ENCODE measurements around the gene ANGEL1. TPM values are rescaled to one million over a fixed set of nuclear protein-coding genes. Genes with fewer than 3 reads are reported as not detected.

Gene ANGEL1
- total RNA-seq = 8.0 and 8.1 TPM in 2 replicates

GRCh38 chr14:76812422-76813383, at the start of gene ANGEL1:
Gene ANGEL1 (minus strand): TSS chr14:76812882. CDS start chr14:76812827, 55 bp downstream.

GRCh38 chr14:76826122-76826521, 13.4 kb upstream of the ANGEL1 start, which contains the start of gene LRRC74A:
Gene LRRC74A (plus strand): TSS chr14:76826408. CDS start chr14:76826698, 290 bp downstream.

GRCh38 chr14:76761136-76761959, 51.3 kb downstream of the ANGEL1 start, which contains the start of gene VASH1:
Gene VASH1 (plus strand): TSS chr14:76761468. CDS start chr14:76762822, 1,354 bp downstream.

Other genes starting within 250 kb of the ANGEL1 start
- gene VASH1, start 51.4 kb downstream of the ANGEL1 start, total RNA-seq = 2.8 and 3.5 TPM in 2 replicates
- not detected in 2 replicates for gene LRRC74A, start 13.5 kb upstream of the ANGEL1 start, total RNA-seq
- 22.6 and 25.4 TPM in 2 replicates for gene IRF2BPL, start 215.8 kb upstream of the ANGEL1 start, total RNA-seq

Measured in articular chondrocyte of knee joint (primary cell).